SJSA1 (cell line): Measurements from ENCODE around the gene EPHB6. TPM values are rescaled to one million over a fixed set of nuclear protein-coding genes. Genes with fewer than 3 reads are reported as not detected.

Experiments
- DNase-seq, 2 experiments: peaks; one replicate each; pipeline ENCODE4 v3.0.0-alpha.2; 2015 to 2020; ENCODE audit warnings: low spot score in 2 of 2, low read depth in 1 of 2
- H3K27ac ChIP-seq: fragments of 250-450 bp; sonication (Bioruptor Pico); 2 replicates; pipeline ENCODE4 v1.5.1; 2020; ENCODE audit warnings: mild to moderate bottlenecking, moderate library complexity
- H3K27me3 ChIP-seq: fragments of 250-450 bp; sonication (Bioruptor Pico); replicated peaks from 2 replicates; pipeline ENCODE4 v1.5.1; 2020; ENCODE audit warnings: mild to moderate bottlenecking, moderate library complexity
- H3K36me3 ChIP-seq: fragments of 250-450 bp; sonication (Bioruptor Pico); 2 replicates; pipeline ENCODE4 v1.5.1; 2020; ENCODE audit warnings: mild to moderate bottlenecking
- H3K4me1 ChIP-seq: fragments of 250-450 bp; sonication (Bioruptor Pico); replicated peaks from 2 replicates; pipeline ENCODE4 v1.6.1; 2021; ENCODE audit warnings: mild to moderate bottlenecking
- H3K4me3 ChIP-seq: fragments of 250-450 bp; sonication (Bioruptor Pico); 2 replicates; pipeline ENCODE4 v1.5.1; 2020; ENCODE audit warnings: mild to moderate bottlenecking
- H3K9me3 ChIP-seq: fragments of 250-450 bp; sonication (Bioruptor Pico); replicated peaks from 2 replicates; pipeline ENCODE4 v1.5.1; 2020; ENCODE audit warnings: mild to moderate bottlenecking
- total RNA-seq: library from RNA; depleted of rRNA; stranded (reverse); fragments of >200 nt; shearing (Covaris generic); gene quantifications from 2 replicates; pipeline ENCODE4 v1.2.3, GENCODE V29; 2014; rRNA removed

EPHB6 gene
- total RNA-seq, 1 experiment from 2014 or later: 0.82 TPM

DNA sequence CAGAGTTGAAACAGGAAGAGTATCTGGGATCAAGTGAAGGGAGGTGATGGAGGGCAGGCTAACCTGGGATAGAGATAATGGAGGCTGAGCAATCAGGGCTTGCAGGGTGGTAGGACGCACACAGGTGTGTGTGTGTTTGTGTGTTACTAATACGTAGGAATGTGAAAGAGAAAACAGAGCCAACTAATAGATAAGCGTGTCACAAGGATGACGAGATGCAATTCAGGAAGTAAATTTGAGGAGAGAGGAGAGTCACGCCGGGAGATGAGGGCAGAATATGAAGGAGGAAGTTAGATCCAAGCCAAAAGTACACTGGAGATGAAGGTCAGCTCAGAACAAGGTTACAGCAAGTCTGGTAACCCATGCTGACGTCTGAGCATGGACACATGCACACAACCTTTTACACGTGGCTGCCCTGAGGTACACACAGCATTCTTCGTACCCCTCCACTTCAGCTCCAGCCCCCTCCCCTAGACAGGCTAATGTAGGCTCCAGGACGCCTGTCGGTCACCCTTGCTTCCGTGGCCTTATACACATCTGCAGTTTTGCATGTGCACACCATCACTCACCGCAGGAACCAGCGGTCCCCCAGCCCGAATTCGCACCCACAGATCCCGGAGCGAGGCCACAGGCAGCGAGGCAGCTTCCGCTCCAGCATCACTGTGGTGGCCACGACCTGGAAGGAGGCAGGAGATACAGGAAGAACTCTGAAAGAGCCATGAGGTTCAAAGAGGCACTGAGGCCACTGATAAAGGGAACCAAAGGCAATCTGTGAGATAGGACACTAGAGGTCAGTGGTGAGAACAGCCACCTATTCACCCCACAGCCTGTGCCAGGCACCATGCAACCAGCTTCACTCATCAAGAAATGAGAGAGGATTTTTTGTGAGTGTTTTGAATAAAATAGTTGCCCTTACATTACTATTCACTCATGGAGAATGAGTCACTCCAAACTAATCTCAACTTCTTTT, 54.3 kb downstream of the EPHB6 start:
- peak in 1 of 2 experiments; percentile 11 for DNase-seq
- no peaks in the 10 kb centered on the region for H3K27me3 ChIP-seq
- no peaks in the 10 kb centered on the region for H3K9me3 ChIP-seq
- H3K36me3 ChIP-seq: no peaks in the 10 kb centered on the region
- H3K4me1 ChIP-seq: no peaks in the 10 kb centered on the region
- H3K4me3 ChIP-seq: no peak overlapping the region
- H3K27ac ChIP-seq: no peak overlapping the region

GRCh38 chr7:142910031-142910433, 55.2 kb downstream of the EPHB6 start:
- no peaks in the 10 kb centered on the region for H3K4me1 ChIP-seq
- no peaks in the 10 kb centered on the region for H3K27me3 ChIP-seq
- H3K9me3 ChIP-seq: no peaks in the 10 kb centered on the region
- no peaks in the 10 kb centered on the region for H3K36me3 ChIP-seq
- H3K4me3 ChIP-seq: no peak overlapping the region
- no peak for DNase-seq
- H3K27ac ChIP-seq: no peak overlapping the region

- Histone ChIP-seq H3K27me3 (no peaks in the 10 kb centered on the region), H3K36me3 (no peaks in the 10 kb centered on the region), H3K4me1 (no peaks in the 10 kb centered on the region), H3K27ac (no peak overlapping the region), H3K4me3 (no peak overlapping the region), H3K9me3 (no peaks in the 10 kb centered on the region)
- no peak for DNase-seq
Measured at GRCh38 chr7:142910481-142910880, 55.6 kb downstream of the EPHB6 start.

GRCh38 chr7:142913051-142913450, 58.2 kb downstream of the EPHB6 start:
- no peaks in the 10 kb centered on the region for H3K36me3 ChIP-seq
- H3K4me3 ChIP-seq: no peak overlapping the region
- no peaks in the 10 kb centered on the region for H3K4me1 ChIP-seq
- H3K27me3 ChIP-seq: no peaks in the 10 kb centered on the region
- no peaks in the 10 kb centered on the region for H3K9me3 ChIP-seq
- DNase-seq: no peak
- H3K27ac ChIP-seq: no peak overlapping the region

GRCh38 chr7:142913566-142913965, 58.7 kb downstream of the EPHB6 start:
- Histone ChIP-seq H3K27me3 (no peaks in the 10 kb centered on the region), H3K4me1 (no peaks in the 10 kb centered on the region), H3K4me3 (no peak overlapping the region), H3K36me3 (no peaks in the 10 kb centered on the region), H3K27ac (no peak overlapping the region), H3K9me3 (no peaks in the 10 kb centered on the region)
- DNase-seq: no peak

GRCh38 chr7:142914121-142914520, 59.2 kb downstream of the EPHB6 start:
- no peaks in the 10 kb centered on the region for H3K27me3 ChIP-seq
- no peak overlapping the region for H3K4me3 ChIP-seq
- no peaks in the 10 kb centered on the region for H3K36me3 ChIP-seq
- H3K9me3 ChIP-seq: no peaks in the 10 kb centered on the region
- H3K4me1 ChIP-seq: no peaks in the 10 kb centered on the region
- H3K27ac ChIP-seq: no peak overlapping the region
- DNase-seq: no peak

- Histone ChIP-seq H3K4me1 (no peaks in the 10 kb centered on the region), H3K27ac (no peak overlapping the region)
Measured at GRCh38 chr7:142915315-142915714, 60.4 kb downstream of the EPHB6 start.

DNA sequence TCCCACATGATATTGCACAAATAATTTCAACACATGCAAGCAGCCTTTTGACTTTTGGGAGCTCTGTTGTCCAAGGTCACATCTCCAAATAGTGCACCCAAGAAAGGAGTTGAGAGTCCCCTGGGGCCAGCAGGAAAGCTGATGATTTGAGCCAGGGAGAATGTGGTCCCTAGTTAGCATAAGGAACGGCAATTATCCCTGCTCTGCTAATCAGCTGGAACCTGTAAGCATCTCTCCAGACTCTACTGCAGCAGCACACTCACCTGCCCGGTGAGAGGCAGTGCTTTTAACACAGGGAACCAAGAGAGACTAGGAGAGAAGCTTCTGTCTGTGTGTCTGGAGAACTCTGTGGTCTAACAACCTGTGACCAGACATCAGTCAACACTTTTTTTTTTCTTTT, 61.6 kb downstream of the EPHB6 start:
- H3K9me3 ChIP-seq: no peaks in the 10 kb centered on the region
- H3K4me3 ChIP-seq: no peak overlapping the region
- H3K4me1 ChIP-seq: no peaks in the 10 kb centered on the region
- H3K27ac ChIP-seq: no peak overlapping the region
- no peak for DNase-seq
- H3K27me3 ChIP-seq: no peaks in the 10 kb centered on the region
- H3K36me3 ChIP-seq: no peaks in the 10 kb centered on the region

More at GRCh38 chr7:142915315-142915714, 60.4 kb downstream of the EPHB6 start:
- DNase-seq: no peak
- no peaks in the 10 kb centered on the region for H3K36me3 ChIP-seq
- H3K4me3 ChIP-seq: no peak overlapping the region
- no peaks in the 10 kb centered on the region for H3K9me3 ChIP-seq
- H3K27me3 ChIP-seq: no peaks in the 10 kb centered on the region

GRCh38 chr7:142917447-142917846, 62.6 kb downstream of the EPHB6 start:
- Histone ChIP-seq H3K9me3 (no peaks in the 10 kb centered on the region), H3K27me3 (no peaks in the 10 kb centered on the region), H3K27ac (no peak overlapping the region), H3K4me1 (no peaks in the 10 kb centered on the region), H3K4me3 (no peak overlapping the region), H3K36me3 (no peaks in the 10 kb centered on the region)
- no peak for DNase-seq

DNA sequence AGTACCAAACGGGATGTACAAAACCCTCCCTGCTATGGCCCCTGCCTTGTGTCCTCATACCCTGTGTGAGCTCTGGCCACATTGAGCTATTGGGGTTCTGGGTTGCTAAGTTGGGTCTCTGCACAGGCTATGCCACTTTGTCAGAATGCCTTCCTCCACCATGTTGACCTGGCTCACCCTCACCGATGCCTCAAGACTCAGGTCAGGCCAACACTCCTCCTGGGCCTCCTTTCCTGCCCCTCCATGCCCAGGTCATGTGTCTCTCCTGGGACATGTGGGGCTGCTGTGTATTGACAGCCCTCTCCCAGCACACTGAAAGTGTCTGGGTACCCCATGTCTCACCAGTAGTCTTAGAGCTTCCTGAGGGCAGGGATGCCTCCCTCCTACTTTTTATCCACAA, 64.0 kb downstream of the EPHB6 start:
- no peak overlapping the region for H3K27ac ChIP-seq
- H3K4me3 ChIP-seq: no peak overlapping the region
- no peaks in the 10 kb centered on the region for H3K9me3 ChIP-seq
- H3K27me3 ChIP-seq: no peaks in the 10 kb centered on the region
- DNase-seq: no peak
- no peaks in the 10 kb centered on the region for H3K4me1 ChIP-seq
- H3K36me3 ChIP-seq: no peaks in the 10 kb centered on the region

GRCh38 chr7:142919656-142920055, 64.8 kb downstream of the EPHB6 start:
- no peak for DNase-seq
- Histone ChIP-seq H3K9me3 (no peaks in the 10 kb centered on the region), H3K36me3 (no peaks in the 10 kb centered on the region), H3K4me1 (no peaks in the 10 kb centered on the region), H3K27me3 (no peaks in the 10 kb centered on the region), H3K27ac (no peak overlapping the region), H3K4me3 (no peak overlapping the region)

Other genes starting within 250 kb of the EPHB6 start
- not detected in 2 replicates for gene PRSS1, start 105.6 kb upstream of the EPHB6 start, total RNA-seq
- gene PRSS2, start 84.1 kb upstream of the EPHB6 start, total RNA-seq: not detected in 2 replicates
- gene TRPV6, start 30.7 kb downstream of the EPHB6 start, total RNA-seq: under 0.01 TPM in 1 of 2 replicates, not detected in the other
- gene TRPV5, start 78.7 kb downstream of the EPHB6 start, total RNA-seq: not detected in 2 replicates
- gene LLCFC1, start 84.4 kb downstream of the EPHB6 start, total RNA-seq: not detected in 2 replicates
- gene KEL, start 107.3 kb downstream of the EPHB6 start, total RNA-seq: 1.1 and 5.1 TPM in 2 replicates
- gene OR9A2, start 172.1 kb downstream of the EPHB6 start, total RNA-seq: not detected in 2 replicates
- not detected in 2 replicates for gene OR6V1, start 197.3 kb downstream of the EPHB6 start, total RNA-seq